Transverse colon (tissue), 4 donors: ENCODE measurements around the gene CDC16. TPM values are rescaled to one million over a fixed set of nuclear protein-coding genes. Genes with fewer than 3 reads are reported as not detected.
A peak's percentile ranks its signal among the peaks of the same experiment; 100 is the strongest.

ENCODE experiments used
- DNase-seq: peaks from one replicate; pipeline ENCODE4 v3.0.0-alpha.2; 2019
- H3K27ac ChIP-seq, 4 donors: fragments of 200-600 bp; sonication (generic); 2 replicates each; pipeline ENCODE4 v1.5.1; 2016 to 2018; ENCODE audit warnings: inconsistent platforms in 4 of 4
- H3K27me3 ChIP-seq: fragments of 200-600 bp; sonication (generic); 2 replicates; pipeline ENCODE4 v1.5.1; 2017; ENCODE audit warnings: inconsistent platforms
- H3K36me3 ChIP-seq, 4 donors: fragments of 200-600 bp; sonication (generic); 2 replicates each; pipeline ENCODE4 v1.5.1; 2017 to 2019; ENCODE audit warnings: inconsistent platforms in 4 of 4
- H3K4me1 ChIP-seq, 4 donors: fragments of 200-600 bp; sonication (generic); 2 replicates each; pipeline ENCODE4 v1.5.1; 2017 to 2020; ENCODE audit warnings: inconsistent platforms in 4 of 4
- H3K4me3 ChIP-seq, 4 donors: fragments of 200-600 bp; sonication (generic); 1 replicate in 1 of 4; 2 replicates in 3 of 4; pipeline versions ENCODE4 v1.5.1 to v1.6.1; 2017 to 2019; ENCODE audit warnings: inconsistent platforms in 4 of 4
- H3K9me3 ChIP-seq, 2 donors: fragments of 200-600 bp; sonication (generic); 2 replicates each; pipeline ENCODE4 v1.5.1; 2017 to 2019; ENCODE audit warnings: inconsistent platforms in 2 of 2
- CTCF ChIP-seq, 5 experiments: fragments of 200-600 bp in 3 of 5; fragments of 450-650 bp in 2 of 5; sonication (generic) in 3 of 5; IDR thresholded peaks; 1 replicate in 2 of 5; 2 replicates in 3 of 5; pipeline ENCODE4 v1.5.1; 2016 to 2017; ENCODE audit warnings: antibody characterized with exemption in 5 of 5, inconsistent platforms in 3 of 5, mild to moderate bottlenecking in 2 of 5, moderate library complexity in 1 of 5
- EP300 ChIP-seq: sonication (generic); formaldehyde crosslinking; IDR thresholded peaks from one replicate; pipeline ENCODE4 v1.6.1; 2017; ENCODE audit warnings: antibody characterized with exemption, low read depth
- POLR2A ChIP-seq: fragments of 450-650 bp; IDR thresholded peaks from one replicate; pipeline ENCODE4 v1.6.1; 2016; ENCODE audit warnings: antibody characterized with exemption, mild to moderate bottlenecking, moderate library complexity
- POLR2AphosphoS5 ChIP-seq, 3 donors: sonication (generic); formaldehyde crosslinking; IDR thresholded peaks; one replicate each; pipeline ENCODE4 v1.6.1; 2016; ENCODE audit warnings: antibody characterized with exemption in 3 of 3
- WGBS, 2 donors: methylation state at CpG; one replicate each; pipeline ENCODE4 v1.1.5; 2018; ENCODE audit warnings: low coverage in 1 of 2; 5-methylcytosine and 5-hydroxymethylcytosine counted together
- in situ Hi-C, 4 donors: fragments of 200-750 bp; cut with MboI; loops; one replicate each; pipeline versions ENCODE4 v1.15.0 to v1.15.1; 2017; ENCODE audit warnings: low sequenced_read_pairs in 3 of 4, low pct_ligation_motif_present in 1 of 4, low pct_unique_long_range_greater_than_20kb in 1 of 4
- intact Hi-C: fragments of 100-400 bp; cut with DNase I; formaldehyde crosslinking; loops from one replicate; pipeline ENCODE4 v1.15.1; 2023; ENCODE audit warnings: low total_unique reads
- total RNA-seq, 4 donors: library from RNA; depleted of rRNA; stranded (reverse); fragments of >200 nt; gene quantifications; one replicate each; pipeline ENCODE4 v1.1.0, GENCODE V29; 2016

The CDC16 gene
- total RNA-seq, 4 donors from 2014 or later = 34.8 to 75.4 (median 56.1) TPM

- Histone ChIP-seq H3K27ac (peak overlapping the region in 1 of 4 donors; percentile 5), H3K27me3 (no peaks in the 10 kb centered on the region), H3K4me1 (peaks cover 6 to 25% (median 19%) of the 10 kb centered on the region in 4 donors), H3K4me3 (no peak overlapping the region), H3K36me3 (peaks cover 0 to under 1% (median under 1%) of the 10 kb centered on the region in 4 donors), H3K9me3 (no peaks in the 10 kb centered on the region)
- intact Hi-C loops (no loop called here), in situ Hi-C loops (no loop called here)
- no peak for DNase-seq
- TF ChIP-seq POLR2A (no peak), CTCF (IDR thresholded peaks at IDR 0.05) (no peak), POLR2AphosphoS5 (IDR thresholded peaks at IDR 0.05) (peak in 1 of 3 donors; percentile 36), EP300 (no peak)
Observed at GRCh38 chr13:114311387-114311786, 76.7 kb downstream of the CDC16 start.

GRCh38 chr13:114311908-114312307, 77.2 kb downstream of the CDC16 start:
- DNase-seq = no peak
- in situ Hi-C loops = no loop called here
- intact Hi-C loops = no loop called here
- Histone ChIP-seq H3K9me3 (no peaks in the 10 kb centered on the region), H3K27me3 (no peaks in the 10 kb centered on the region), H3K36me3 (no peaks in the 10 kb centered on the region), H3K27ac (no peak overlapping the region), H3K4me3 (no peak overlapping the region), H3K4me1 (peaks cover 6 to 29% (median 19%) of the 10 kb centered on the region in 4 donors)
- WGBS, 2 donors = 47 to 53% methylated on average over 2 of the region's 2 CpGs
- TF ChIP-seq CTCF (IDR thresholded peaks at IDR 0.05) (no peak), EP300 (no peak), POLR2A (no peak), POLR2AphosphoS5 (IDR thresholded peaks at IDR 0.05) (no peak)

- TF ChIP-seq POLR2A (no peak), POLR2AphosphoS5 (IDR thresholded peaks at IDR 0.05) (no peak), CTCF (IDR thresholded peaks at IDR 0.05) (no peak), EP300 (no peak)
- Histone ChIP-seq H3K4me1 (peaks cover 6 to 43% (median 21%) of the 10 kb centered on the region in 4 donors), H3K27me3 (no peaks in the 10 kb centered on the region), H3K9me3 (no peaks in the 10 kb centered on the region), H3K36me3 (no peaks in the 10 kb centered on the region), H3K4me3 (peak overlapping the region in 3 of 4 donors; percentile 85 to 88 (median 87)), H3K27ac (peak overlapping the region; percentile 95 to 99 (median 98))
- WGBS, 2 donors = 72 to 80% methylated on average over 15 to 17 of the region's 17 CpGs
- DNase-seq = peak; percentile 16
- in situ Hi-C loops (no loop called here), intact Hi-C loops (no loop called here)
Observed at GRCh38 chr13:114313061-114313860, 78.6 kb downstream of the CDC16 start.

GRCh38 chr13:114314074-114314912, 79.6 kb downstream of the CDC16 start, which contains the start of gene CHAMP1:
TSS of gene CHAMP1 (plus strand) at chr13:114314503. CDS start at chr13:114323843, 9,340 bp downstream.
- peak; percentile 97 for DNase-seq
- intact Hi-C loops (no loop called here), in situ Hi-C loops (no loop called here)
- 0% methylated on average over 7 to 92 of the region's 107 CpGs for WGBS, 2 donors
- H3K4me1 ChIP-seq = peaks cover 6 to 50% (median 26%) of the 10 kb centered on the region in 4 donors
- H3K27ac ChIP-seq = peak within 1 kb of the TSS; percentile 95 to 99 (median 98)
- H3K27me3 ChIP-seq = no peaks in the 10 kb centered on the region
- no peaks in the 10 kb centered on the region for H3K9me3 ChIP-seq
- H3K36me3 ChIP-seq = no peaks in the 10 kb centered on the region
- TF ChIP-seq POLR2AphosphoS5 (IDR thresholded peaks at IDR 0.05) (peak; percentile 70 to 83 (median 79)), POLR2A (peak; percentile 60), EP300 (no peak)
- H3K4me3 ChIP-seq = peak within 1 kb of the TSS; percentile 85 to 92 (median 88)
